Measurements from ENCODE around the gene HRH2.

Gene HRH2

GRCh38 chr5:175694371-175695160 lies 36.7 kb downstream of the HRH2 start:
- DNase-seq, result no peak

GRCh38 chr5:175695161-175696126 lies 37.6 kb downstream of the HRH2 start:
- DNase-seq, result no peak

GRCh38 chr5:175696139-175696854 lies 38.4 kb downstream of the HRH2 start:
- DNase-seq, result no peak

GRCh38 chr5:175696855-175697198 lies 39.0 kb downstream of the HRH2 start:
- DNase-seq, result no peak

- no peak for DNase-seq
These were observed 40.0 kb downstream of the HRH2 start for GRCh38 chr5:175697846-175698245.

- no peak for DNase-seq
These were observed 40.7 kb downstream of the HRH2 start for GRCh38 chr5:175698401-175699115.

- DNase-seq, result no peak
These were observed 43.1 kb downstream of the HRH2 start for GRCh38 chr5:175700991-175701390.

GRCh38 chr5:175701797-175702196 lies 43.9 kb downstream of the HRH2 start:
- no peak for DNase-seq

GRCh38 chr5:175706499-175706898 lies 48.6 kb downstream of the HRH2 start:
- DNase-seq, result no peak

- DNase-seq, result no peak
These were observed 50.0 kb downstream of the HRH2 start for GRCh38 chr5:175707751-175708375.

GRCh38 chr5:175709276-175709781 lies 51.5 kb downstream of the HRH2 start:
- DNase-seq, result no peak

GRCh38 chr5:175710326-175710725 lies 52.5 kb downstream of the HRH2 start:
- DNase-seq, result no peak

- DNase-seq, result no peak
These were observed 53.2 kb downstream of the HRH2 start for GRCh38 chr5:175711031-175711430.

GRCh38 chr5:175711472-175712312 lies 53.8 kb downstream of the HRH2 start:
- DNase-seq, result no peak

- no peak for DNase-seq
These were observed 54.4 kb downstream of the HRH2 start for GRCh38 chr5:175712313-175712680.

GRCh38 chr5:175712681-175713085 lies 54.8 kb downstream of the HRH2 start:
- no peak for DNase-seq

- no peak for DNase-seq
These were observed 56.1 kb downstream of the HRH2 start for GRCh38 chr5:175713930-175714329.

- DNase-seq, result no peak
These were observed 56.7 kb downstream of the HRH2 start for GRCh38 chr5:175714479-175715085.

- no peak for DNase-seq
These were observed 58.0 kb downstream of the HRH2 start for GRCh38 chr5:175715627-175716522.
